HG03442 (cell line): ENCODE results near the gene DRAXIN.

ENCODE experiments used
- ATAC-seq: cut with Tn5 transposase; IDR thresholded peaks from one replicate; pipeline ENCODE4 v1.9.1; 2021; ENCODE audit warnings: mild to moderate bottlenecking, moderate library complexity; ENCODE audit not compliant: unreplicated experiment

DRAXIN gene

GRCh38 chr1:11707621-11708276, 16.2 kb downstream of the DRAXIN start:
- no peak for ATAC-seq

GRCh38 chr1:11708554-11709350, 17.2 kb downstream of the DRAXIN start:
- no peak for ATAC-seq

- no peak for ATAC-seq
Measured at GRCh38 chr1:11711490-11711889, 20.0 kb downstream of the DRAXIN start.

GRCh38 chr1:11712285-11712684, 20.8 kb downstream of the DRAXIN start:
- no peak for ATAC-seq

- ATAC-seq = no peak
Measured at GRCh38 chr1:11713095-11713494, 21.6 kb downstream of the DRAXIN start.

- no peak for ATAC-seq
Measured at GRCh38 chr1:11714831-11715575, 23.5 kb downstream of the DRAXIN start.

GRCh38 chr1:11719313-11720032, 28.0 kb downstream of the DRAXIN start:
- ATAC-seq = no peak

- no peak for ATAC-seq
Measured at GRCh38 chr1:11720033-11720376, 28.5 kb downstream of the DRAXIN start.

GRCh38 chr1:11720525-11720924, 29.0 kb downstream of the DRAXIN start:
- ATAC-seq = no peak

GRCh38 chr1:11721311-11721710, 29.8 kb downstream of the DRAXIN start:
- ATAC-seq = no peak

- no peak for ATAC-seq
Measured at GRCh38 chr1:11722538-11722937, 31.0 kb downstream of the DRAXIN start.

- ATAC-seq = no peak
Measured at GRCh38 chr1:11725616-11726015, 34.1 kb downstream of the DRAXIN start.

GRCh38 chr1:11727119-11727518, 35.6 kb downstream of the DRAXIN start:
- no peak for ATAC-seq

- ATAC-seq = no peak
Measured at GRCh38 chr1:11728126-11728806, 36.8 kb downstream of the DRAXIN start.

GRCh38 chr1:11729155-11729497, 37.6 kb downstream of the DRAXIN start:
- no peak for ATAC-seq

- no peak for ATAC-seq
Measured at GRCh38 chr1:11729498-11730428, 38.3 kb downstream of the DRAXIN start.

- ATAC-seq = no peak
Measured at GRCh38 chr1:11730429-11730891, 39.0 kb downstream of the DRAXIN start.

- ATAC-seq = no peak
Measured at GRCh38 chr1:11731691-11732283, 40.3 kb downstream of the DRAXIN start.

GRCh38 chr1:11733306-11733705, 41.8 kb downstream of the DRAXIN start:
- no peak for ATAC-seq
